Activated B cell treated with CpG ODN at 0.5 μM for 24 hours (primary cell): ENCODE data around the gene AKAP13. TPM values are rescaled to one million over a fixed set of nuclear protein-coding genes. Genes with fewer than 3 reads are reported as not detected.

Source experiments
- ATAC-seq: fragments of 200-7000 bp; cut with Tn5 transposase; one replicate; pipeline ENCODE4 v1.10.0; 2021; ENCODE audit warnings: low read depth, mild to moderate bottlenecking, moderate library complexity
- CTCF ChIA-PET: fragments of 350-600 bp; sonication (Branson Sonifier 250); formaldehyde crosslinking; loops from one replicate; lab custom pipeline; 2021; ENCODE audit warnings: antibody characterized with exemption; lab: Charles Lee
- POLR2A ChIA-PET: fragments of 350-600 bp; sonication (Branson Sonifier 250); formaldehyde crosslinking; loops from one replicate; lab custom pipeline; 2021; ENCODE audit warnings: antibody characterized with exemption; lab: Charles Lee
- DNase-seq: peaks from one replicate; pipeline ENCODE4 v3.0.0; 2022
- H3K27ac Mint-ChIP-seq: one replicate; pipeline ENCODE4 v1.8.0; 2020; ENCODE audit warnings: mixed read lengths
- H3K27me3 Mint-ChIP-seq: one replicate; pipeline ENCODE4 v1.8.0; 2021; ENCODE audit warnings: mixed read lengths
- H3K36me3 Mint-ChIP-seq: one replicate; pipeline ENCODE4 v1.8.0; 2021; ENCODE audit warnings: low read depth, mixed read lengths
- H3K4me1 Mint-ChIP-seq: one replicate; pipeline ENCODE4 v1.8.0; 2021; ENCODE audit warnings: mixed read lengths
- H3K4me3 Mint-ChIP-seq: one replicate; pipeline ENCODE4 v1.8.0; 2020; ENCODE audit warnings: mild to moderate bottlenecking, mixed read lengths
- H3K9me3 Mint-ChIP-seq: one replicate; pipeline ENCODE4 v1.8.0; 2020; ENCODE audit warnings: mixed read lengths
- intact Hi-C: fragments of 100-400 bp; cut with micrococcal nuclease; formaldehyde crosslinking; loops from one replicate; pipeline ENCODE4 v1.15.1; 2024
- total RNA-seq: library from RNA; stranded (reverse); gene quantifications from 2 replicates; pipeline ENCODE4 v1.2.3, GENCODE V29; 2022
- TF ChIP-seq, protein P1 (sequence below): fragments of 200-600 bp; IDR thresholded peaks from one replicate; pipeline ENCODE4 v1.8.0; 2022; ENCODE audit warnings: antibody characterized with exemption, mild to moderate bottlenecking

The AKAP13 gene
- total RNA-seq, 1 donor from 2014 or later, result 290 TPM

DNA sequence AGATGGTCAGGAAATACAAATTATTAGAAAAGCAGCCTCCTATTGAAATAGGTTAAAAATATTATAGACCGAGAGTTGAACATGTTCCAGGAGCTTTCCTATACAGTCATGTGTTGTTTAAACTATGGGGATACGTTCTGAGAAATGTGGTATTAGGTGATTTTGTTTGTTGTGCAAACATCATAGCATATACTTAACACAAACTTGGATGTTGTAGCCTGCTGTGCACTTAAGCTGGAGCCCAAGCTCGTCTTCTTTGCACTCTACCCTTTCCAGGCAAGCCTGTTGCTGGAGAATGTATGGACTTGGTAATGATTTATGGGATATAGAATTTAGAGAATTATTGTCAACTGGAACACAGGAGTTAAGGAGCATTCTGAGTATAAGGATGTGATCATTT is 140.2 kb downstream of the AKAP13 start:
- intact Hi-C loops, result loop anchor here (5.0 kb wide), 1 partner anchor 37 kb away; no protein-coding TSS in a partner anchor
- Mint-ChIP-seq H3K36me3 (peaks cover 52% of the 10 kb centered on the region), H3K9me3 (no peaks in the 10 kb centered on the region), H3K27me3 (no peaks in the 10 kb centered on the region), H3K4me1 (peaks cover 53% of the 10 kb centered on the region), H3K27ac (no peak overlapping the region), H3K4me3 (no peak overlapping the region)
- POLR2A ChIA-PET, result no interaction called here
- no peak for ATAC-seq
- CTCF ChIA-PET, result interaction anchor here (1.2 kb wide), 1 partner anchor 224 kb away, joined by 3 read pairs; no protein-coding TSS in a partner anchor
- DNase-seq, result no peak
- TF ChIP-seq, protein P1, sequence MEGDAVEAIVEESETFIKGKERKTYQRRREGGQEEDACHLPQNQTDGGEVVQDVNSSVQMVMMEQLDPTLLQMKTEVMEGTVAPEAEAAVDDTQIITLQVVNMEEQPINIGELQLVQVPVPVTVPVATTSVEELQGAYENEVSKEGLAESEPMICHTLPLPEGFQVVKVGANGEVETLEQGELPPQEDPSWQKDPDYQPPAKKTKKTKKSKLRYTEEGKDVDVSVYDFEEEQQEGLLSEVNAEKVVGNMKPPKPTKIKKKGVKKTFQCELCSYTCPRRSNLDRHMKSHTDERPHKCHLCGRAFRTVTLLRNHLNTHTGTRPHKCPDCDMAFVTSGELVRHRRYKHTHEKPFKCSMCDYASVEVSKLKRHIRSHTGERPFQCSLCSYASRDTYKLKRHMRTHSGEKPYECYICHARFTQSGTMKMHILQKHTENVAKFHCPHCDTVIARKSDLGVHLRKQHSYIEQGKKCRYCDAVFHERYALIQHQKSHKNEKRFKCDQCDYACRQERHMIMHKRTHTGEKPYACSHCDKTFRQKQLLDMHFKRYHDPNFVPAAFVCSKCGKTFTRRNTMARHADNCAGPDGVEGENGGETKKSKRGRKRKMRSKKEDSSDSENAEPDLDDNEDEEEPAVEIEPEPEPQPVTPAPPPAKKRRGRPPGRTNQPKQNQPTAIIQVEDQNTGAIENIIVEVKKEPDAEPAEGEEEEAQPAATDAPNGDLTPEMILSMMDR, result no peak

DNA sequence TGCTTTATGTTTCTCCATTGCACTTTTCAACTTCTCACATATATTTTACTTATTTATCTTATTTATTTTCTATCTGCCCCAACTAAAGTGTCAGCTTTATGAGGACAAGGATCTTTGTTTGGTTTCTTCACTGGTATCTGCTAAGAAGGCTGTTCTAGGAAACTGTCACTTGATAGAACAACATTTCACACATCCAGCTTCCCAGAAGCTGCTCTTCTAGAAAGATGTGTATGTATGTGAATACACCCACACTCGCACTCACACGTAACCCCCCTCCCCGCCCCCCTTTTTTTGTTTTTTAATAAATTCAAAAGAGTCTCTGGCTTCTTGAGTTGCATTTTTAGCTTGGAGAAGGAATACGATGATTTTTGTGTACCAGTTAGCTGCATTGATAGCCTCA is 143.1 kb downstream of the AKAP13 start:
- ATAC-seq, result no peak
- no peak overlapping the region for H3K27ac Mint-ChIP-seq
- peaks cover 61% of the 10 kb centered on the region for H3K36me3 Mint-ChIP-seq

DNA sequence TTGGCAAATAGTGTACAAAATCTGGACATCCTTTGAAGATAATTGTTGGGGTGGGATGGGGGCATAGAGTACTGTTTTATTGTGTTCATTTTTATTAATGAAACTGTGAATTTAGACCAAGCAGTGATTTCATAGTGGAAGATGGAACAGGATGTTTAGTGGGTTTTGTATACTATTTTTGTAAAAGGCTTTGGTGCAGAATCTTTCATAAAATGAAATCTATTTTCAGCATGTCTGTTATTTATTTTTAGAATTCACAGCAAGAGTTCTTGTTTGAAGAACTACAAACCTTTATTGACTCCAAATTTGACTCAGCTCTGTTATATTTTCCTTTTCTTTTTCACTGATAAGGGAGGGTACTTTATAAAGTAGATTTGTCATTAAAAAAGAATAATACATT is 145.4 kb downstream of the AKAP13 start:
- ChIA-PET POLR2A (no interaction called here), CTCF (no interaction called here)
- Mint-ChIP-seq H3K4me3 (no peak overlapping the region), H3K9me3 (no peaks in the 10 kb centered on the region), H3K4me1 (peaks cover 66% of the 10 kb centered on the region), H3K27ac (peak overlapping the region; percentile 71), H3K36me3 (peaks cover 67% of the 10 kb centered on the region), H3K27me3 (no peaks in the 10 kb centered on the region)
- DNase-seq, result no peak
- TF ChIP-seq, protein P1, result no peak
- no peak for ATAC-seq
- intact Hi-C loops, result no loop called here

More for the DNA sequence above, 143.1 kb downstream of the AKAP13 start:
- H3K27me3 Mint-ChIP-seq, result no peaks in the 10 kb centered on the region
- TF ChIP-seq, protein P1, result no peak
- ChIA-PET CTCF (no interaction called here), POLR2A (no interaction called here)
- intact Hi-C loops, result loop anchor here (5.0 kb wide), 1 partner anchor 34 kb away; no protein-coding TSS in a partner anchor
- H3K4me3 Mint-ChIP-seq, result no peak overlapping the region
- H3K9me3 Mint-ChIP-seq, result no peaks in the 10 kb centered on the region
- no peak for DNase-seq
- H3K4me1 Mint-ChIP-seq, result peaks cover 63% of the 10 kb centered on the region

- Mint-ChIP-seq H3K27me3 (no peaks in the 10 kb centered on the region), H3K27ac (peak overlapping the region; percentile 61), H3K4me3 (no peak overlapping the region), H3K36me3 (peaks cover 59% of the 10 kb centered on the region), H3K9me3 (no peaks in the 10 kb centered on the region), H3K4me1 (peaks cover 79% of the 10 kb centered on the region)
- POLR2A ChIA-PET, result interaction anchor here (1.5 kb wide), 1 partner anchor 161 kb away, joined by 3 read pairs; no protein-coding TSS in a partner anchor
- CTCF ChIA-PET, result interaction anchor here (0.9 to 1.4 kb wide), 2 partner anchors 197 to 232 kb away, joined by 3 to 4 read pairs; no protein-coding TSS in a partner anchor
- DNase-seq (no peak), ATAC-seq (no peak)
- TF ChIP-seq, protein P1, result no peak
- intact Hi-C loops, result no loop called here
These were observed 147.5 kb downstream of the AKAP13 start for GRCh38 chr15:85527895-85528294.

DNA sequence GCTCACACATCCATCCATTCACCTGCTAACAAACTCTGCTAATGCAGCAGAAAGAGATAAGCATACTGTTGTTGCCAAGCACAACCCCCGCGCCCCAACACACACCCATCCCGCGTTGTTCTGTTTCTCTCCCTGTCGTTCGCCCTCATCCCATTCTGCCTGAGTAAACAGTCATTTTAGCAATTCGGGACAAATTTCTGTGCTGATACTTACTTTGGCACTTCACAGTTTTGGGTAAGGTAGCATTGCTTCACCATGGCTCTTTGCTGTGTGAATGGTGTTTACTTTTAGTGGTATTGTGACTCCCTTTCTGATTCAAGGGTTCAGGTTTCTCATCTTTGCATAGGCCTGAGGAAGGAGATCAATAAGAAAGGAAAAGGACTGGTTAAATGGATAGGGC is 149.7 kb downstream of the AKAP13 start:
- intact Hi-C loops, result loop anchor here (2.0 kb wide), 1 partner anchor 13 kb away; no protein-coding TSS in a partner anchor

More for the DNA sequence above, 149.7 kb downstream of the AKAP13 start:
- Mint-ChIP-seq H3K4me1 (peaks cover 85% of the 10 kb centered on the region), H3K27ac (peak overlapping the region; percentile 9), H3K36me3 (peaks cover 44% of the 10 kb centered on the region), H3K9me3 (no peaks in the 10 kb centered on the region), H3K27me3 (no peaks in the 10 kb centered on the region), H3K4me3 (no peak overlapping the region)
- no peak for DNase-seq
- TF ChIP-seq, protein P1, result no peak
- ATAC-seq, result no peak
- POLR2A ChIA-PET, result no interaction called here
- CTCF ChIA-PET, result no interaction called here
